Dendritic cell treated with granulocyte-macrophage colony-stimulating factor and Interleukin-4, amounts not matched to agents 40 ng/mL and 50 ng/mL, for 4 days (primary cell): Measurements from ENCODE around the gene ITPRIPL1.

Experiments
- H3K27ac Mint-ChIP-seq: one replicate; pipeline ENCODE4 v1.8.0; 2022; ENCODE audit warnings: mild to moderate bottlenecking, mixed read lengths
- H3K27me3 Mint-ChIP-seq: one replicate; pipeline ENCODE4 v1.8.0; 2022; ENCODE audit warnings: mild to moderate bottlenecking, mixed read lengths
- H3K36me3 Mint-ChIP-seq: one replicate; pipeline ENCODE4 v1.8.0; 2022; ENCODE audit warnings: low read depth, mixed read lengths
- H3K4me1 Mint-ChIP-seq: one replicate; pipeline ENCODE4 v1.8.0; 2022; ENCODE audit warnings: low read depth, mixed read lengths
- H3K4me3 Mint-ChIP-seq: one replicate; pipeline ENCODE4 v1.8.0; 2022; ENCODE audit warnings: mild to moderate bottlenecking, moderate library complexity, mixed read lengths
- H3K9me3 Mint-ChIP-seq: one replicate; pipeline ENCODE4 v1.8.0; 2022; ENCODE audit warnings: mixed read lengths
- intact Hi-C: fragments of 100-400 bp; cut with micrococcal nuclease; formaldehyde crosslinking; loops from one replicate; pipeline ENCODE4 v1.15.0; 2022

The ITPRIPL1 gene

GRCh38 chr2:96353032-96353561 is 28.0 kb downstream of the ITPRIPL1 start:
- peak overlapping the region; percentile 87 for H3K27ac Mint-ChIP-seq
- H3K4me1 Mint-ChIP-seq, result peaks cover 61% of the 10 kb centered on the region
- peak overlapping the region; percentile 68 for H3K4me3 Mint-ChIP-seq
- intact Hi-C loops, result no loop called here
- H3K36me3 Mint-ChIP-seq, result peaks cover 89% of the 10 kb centered on the region
- no peaks in the 10 kb centered on the region for H3K27me3 Mint-ChIP-seq
- no peaks in the 10 kb centered on the region for H3K9me3 Mint-ChIP-seq

GRCh38 chr2:96353606-96354101 is 28.5 kb downstream of the ITPRIPL1 start:
- Mint-ChIP-seq H3K36me3 (peaks cover 87% of the 10 kb centered on the region), H3K27ac (peak overlapping the region; percentile 87), H3K27me3 (no peaks in the 10 kb centered on the region), H3K4me1 (peaks cover 61% of the 10 kb centered on the region), H3K9me3 (no peaks in the 10 kb centered on the region), H3K4me3 (peak overlapping the region; percentile 20)
- intact Hi-C loops, result no loop called here

- Mint-ChIP-seq H3K9me3 (no peaks in the 10 kb centered on the region), H3K4me1 (peaks cover 69% of the 10 kb centered on the region), H3K27ac (peak overlapping the region; percentile 87), H3K4me3 (no peak overlapping the region), H3K36me3 (peaks cover 86% of the 10 kb centered on the region), H3K27me3 (no peaks in the 10 kb centered on the region)
- intact Hi-C loops, result no loop called here
Measured at GRCh38 chr2:96354492-96354891, 29.4 kb downstream of the ITPRIPL1 start.

- intact Hi-C loops, result loop anchor here (5.0 kb wide), 1 partner anchor 35 kb away; no protein-coding TSS in a partner anchor
- peaks cover 60% of the 10 kb centered on the region for H3K4me1 Mint-ChIP-seq
- H3K4me3 Mint-ChIP-seq, result no peak overlapping the region
- H3K27ac Mint-ChIP-seq, result peak overlapping the region; percentile 5
- no peaks in the 10 kb centered on the region for H3K27me3 Mint-ChIP-seq
- H3K9me3 Mint-ChIP-seq, result no peaks in the 10 kb centered on the region
- H3K36me3 Mint-ChIP-seq, result peaks cover 88% of the 10 kb centered on the region
Measured at GRCh38 chr2:96356889-96357288, 31.8 kb downstream of the ITPRIPL1 start.

GRCh38 chr2:96359310-96359709 is 34.2 kb downstream of the ITPRIPL1 start:
- H3K4me3 Mint-ChIP-seq, result no peak overlapping the region
- peaks cover 36% of the 10 kb centered on the region for H3K4me1 Mint-ChIP-seq
- H3K27me3 Mint-ChIP-seq, result no peaks in the 10 kb centered on the region
- H3K36me3 Mint-ChIP-seq, result peaks cover 91% of the 10 kb centered on the region
- intact Hi-C loops, result loop anchor here (1.0 to 5.0 kb wide), 2 partner anchors 37 to 150 kb away; no protein-coding TSS in a partner anchor
- no peaks in the 10 kb centered on the region for H3K9me3 Mint-ChIP-seq
- H3K27ac Mint-ChIP-seq, result peak overlapping the region; percentile 66

- intact Hi-C loops, result loop anchor here (1.0 to 5.0 kb wide), 2 partner anchors 38 to 149 kb away; no protein-coding TSS in a partner anchor
- Mint-ChIP-seq H3K36me3 (peaks cover 91% of the 10 kb centered on the region), H3K4me3 (no peak overlapping the region), H3K9me3 (no peaks in the 10 kb centered on the region), H3K27ac (peak overlapping the region; percentile 66), H3K27me3 (no peaks in the 10 kb centered on the region), H3K4me1 (peaks cover 30% of the 10 kb centered on the region)
Measured at GRCh38 chr2:96359866-96360265, 34.7 kb downstream of the ITPRIPL1 start.

GRCh38 chr2:96361751-96362150 is 36.6 kb downstream of the ITPRIPL1 start:
- H3K9me3 Mint-ChIP-seq, result no peaks in the 10 kb centered on the region
- no peaks in the 10 kb centered on the region for H3K27me3 Mint-ChIP-seq
- H3K27ac Mint-ChIP-seq, result no peak overlapping the region
- peaks cover 91% of the 10 kb centered on the region for H3K36me3 Mint-ChIP-seq
- intact Hi-C loops, result no loop called here
- peaks cover 18% of the 10 kb centered on the region for H3K4me1 Mint-ChIP-seq
- H3K4me3 Mint-ChIP-seq, result no peak overlapping the region

- H3K4me1 Mint-ChIP-seq, result peaks cover 16% of the 10 kb centered on the region
- H3K27ac Mint-ChIP-seq, result no peak overlapping the region
- intact Hi-C loops, result no loop called here
- H3K4me3 Mint-ChIP-seq, result no peak overlapping the region
- no peaks in the 10 kb centered on the region for H3K27me3 Mint-ChIP-seq
- H3K36me3 Mint-ChIP-seq, result peaks cover 96% of the 10 kb centered on the region
- no peaks in the 10 kb centered on the region for H3K9me3 Mint-ChIP-seq
Measured at GRCh38 chr2:96369186-96369585, 44.1 kb downstream of the ITPRIPL1 start.

- peak overlapping the region; percentile 41 for H3K27ac Mint-ChIP-seq
- H3K36me3 Mint-ChIP-seq, result peaks cover 75% of the 10 kb centered on the region
- H3K27me3 Mint-ChIP-seq, result peaks cover 2% of the 10 kb centered on the region
- no peak overlapping the region for H3K4me3 Mint-ChIP-seq
- H3K4me1 Mint-ChIP-seq, result peaks cover 22% of the 10 kb centered on the region
- H3K9me3 Mint-ChIP-seq, result peaks cover 38% of the 10 kb centered on the region
- intact Hi-C loops, result no loop called here
Measured at GRCh38 chr2:96374211-96374951, 49.3 kb downstream of the ITPRIPL1 start.
